ENCODE results near the gene SORCS2. TPM values are rescaled to one million over a fixed set of nuclear protein-coding genes. Genes with fewer than 3 reads are reported as not detected.

The SORCS2 gene
- total RNA-seq, 1 donor from 2014 or later = under 0.01 TPM

- no peak for DNase-seq (ENCODE audit: low read depth in 2 of 2)
Observed at GRCh38 chr4:7541414-7541810, 349.1 kb downstream of the SORCS2 start.

GRCh38 chr4:7542781-7543180, 350.4 kb downstream of the SORCS2 start:
- no peak for DNase-seq (ENCODE audit: low read depth in 2 of 2)

- no peak for DNase-seq (ENCODE audit: low read depth in 2 of 2)
Observed at GRCh38 chr4:7546152-7546808, 353.9 kb downstream of the SORCS2 start.

GRCh38 chr4:7546809-7547367, 354.6 kb downstream of the SORCS2 start:
- no peak for DNase-seq (ENCODE audit: low read depth in 2 of 2)

GRCh38 chr4:7547368-7548040, 355.2 kb downstream of the SORCS2 start:
- no peak for DNase-seq (ENCODE audit: low read depth in 2 of 2)

GRCh38 chr4:7549866-7550265, 357.5 kb downstream of the SORCS2 start:
- DNase-seq (ENCODE audit: low read depth in 2 of 2) = no peak

- no peak for DNase-seq (ENCODE audit: low read depth in 2 of 2)
Observed at GRCh38 chr4:7552466-7552865, 360.1 kb downstream of the SORCS2 start.

- no peak for DNase-seq (ENCODE audit: low read depth in 2 of 2)
Observed at GRCh38 chr4:7553280-7553679, 360.9 kb downstream of the SORCS2 start.

GRCh38 chr4:7554905-7555304, 362.6 kb downstream of the SORCS2 start:
- no peak for DNase-seq (ENCODE audit: low read depth in 2 of 2)

- DNase-seq (ENCODE audit: low read depth in 2 of 2) = no peak
Observed at GRCh38 chr4:7556558-7556957, 364.2 kb downstream of the SORCS2 start.

GRCh38 chr4:7557456-7557855, 365.1 kb downstream of the SORCS2 start:
- DNase-seq (ENCODE audit: low read depth in 2 of 2) = peak in 1 of 2 donors; percentile 7

GRCh38 chr4:7558436-7558835, 366.1 kb downstream of the SORCS2 start:
- DNase-seq (ENCODE audit: low read depth in 2 of 2) = no peak

GRCh38 chr4:7559316-7559715, 367.0 kb downstream of the SORCS2 start:
- no peak for DNase-seq (ENCODE audit: low read depth in 2 of 2)

GRCh38 chr4:7559741-7560395, 367.5 kb downstream of the SORCS2 start:
- DNase-seq (ENCODE audit: low read depth in 2 of 2) = no peak

- no peak for DNase-seq (ENCODE audit: low read depth in 2 of 2)
Observed at GRCh38 chr4:7561557-7561956, 369.2 kb downstream of the SORCS2 start.

GRCh38 chr4:7564242-7564641, 371.9 kb downstream of the SORCS2 start:
- no peak for DNase-seq (ENCODE audit: low read depth in 2 of 2)

GRCh38 chr4:7565483-7565882, 373.1 kb downstream of the SORCS2 start:
- no peak for DNase-seq (ENCODE audit: low read depth in 2 of 2)

- DNase-seq (ENCODE audit: low read depth in 2 of 2) = no peak
Observed at GRCh38 chr4:7569810-7570783, 377.8 kb downstream of the SORCS2 start.

- DNase-seq (ENCODE audit: low read depth in 2 of 2) = no peak
Observed at GRCh38 chr4:7571001-7571400, 378.7 kb downstream of the SORCS2 start.

GRCh38 chr4:7571701-7572100, 379.4 kb downstream of the SORCS2 start:
- no peak for DNase-seq (ENCODE audit: low read depth in 2 of 2)

GRCh38 chr4:7572894-7573293, 380.6 kb downstream of the SORCS2 start:
- no peak for DNase-seq (ENCODE audit: low read depth in 2 of 2)
